ENCODE measurements around the gene RBMS2. TPM values are rescaled to one million over a fixed set of nuclear protein-coding genes. Genes with fewer than 3 reads are reported as not detected.

The RBMS2 gene
- total RNA-seq, 1 donor from 2014 or later: 111 TPM

GRCh38 chr12:56476972-56477432 is 44.6 kb upstream of the RBMS2 start:
- Histone ChIP-seq H4K20me1 (ENCODE audit: insufficient read depth, low read length) (peaks cover 10% of the 10 kb centered on the region), H3K9ac (ENCODE audit: low read length) (no peak overlapping the region), H3K27ac (ENCODE audit: low read depth, low read length) (no peak overlapping the region), H3K4me2 (ENCODE audit: low read length) (no peak overlapping the region), H3K9me3 (ENCODE audit: insufficient read depth, low read depth, low read length) (no peaks in the 10 kb centered on the region), H3K79me2 (ENCODE audit: insufficient read depth, low read length) (peaks cover 7% of the 10 kb centered on the region), H2AFZ (ENCODE audit: low read depth, low read length) (no peak overlapping the region), H3K27me3 (ENCODE audit: insufficient read depth, low read length) (no peaks in the 10 kb centered on the region), H3K4me1 (ENCODE audit: insufficient read depth, low read length) (no peaks in the 10 kb centered on the region), H3K36me3 (ENCODE audit: insufficient read depth, low read length) (no peaks in the 10 kb centered on the region), H3K4me3 (ENCODE audit: insufficient read depth, low read depth, low read length) (no peak overlapping the region)
- FAIRE-seq: no peak
- no peak for DNase-seq (ENCODE audit: low read depth)
- Mint-ChIP-seq H3K27me3 (ENCODE audit: low read depth, unreplicated experiment) (no peaks in the 10 kb centered on the region), H3K36me3 (ENCODE audit: low read depth, unreplicated experiment) (peaks cover 3% of the 10 kb centered on the region), H3K4me3 (ENCODE audit: unreplicated experiment) (no peak overlapping the region), H3K27ac (ENCODE audit: unreplicated experiment) (no peak overlapping the region), H3K4me1 (ENCODE audit: low read depth, unreplicated experiment) (peaks cover 8% of the 10 kb centered on the region), H3K9me3 (ENCODE audit: unreplicated experiment) (no peaks in the 10 kb centered on the region)
- TF ChIP-seq CTCF (IDR thresholded peaks at IDR 0.05; ENCODE audit: insufficient read depth, low read depth, low read length): no peak

- DNase-seq (ENCODE audit: low read depth): no peak
- TF ChIP-seq CTCF (IDR thresholded peaks at IDR 0.05; ENCODE audit: insufficient read depth, low read depth, low read length) (no peak), EZH2 (IDR thresholded peaks at IDR 0.05; ENCODE audit: insufficient read depth, low read length) (no peak)
- H3K4me1 ChIP-seq (ENCODE audit: insufficient read depth, low read length): no peaks in the 10 kb centered on the region
- Mint-ChIP-seq H3K4me1 (ENCODE audit: low read depth, unreplicated experiment) (peaks cover 6% of the 10 kb centered on the region), H3K9me3 (ENCODE audit: unreplicated experiment) (no peaks in the 10 kb centered on the region), H3K4me3 (ENCODE audit: unreplicated experiment) (no peak overlapping the region), H3K27me3 (ENCODE audit: low read depth, unreplicated experiment) (no peaks in the 10 kb centered on the region), H3K36me3 (ENCODE audit: low read depth, unreplicated experiment) (peaks cover 3% of the 10 kb centered on the region), H3K27ac (ENCODE audit: unreplicated experiment) (no peak overlapping the region)
- H3K4me3 ChIP-seq (ENCODE audit: insufficient read depth, low read depth, low read length): no peak overlapping the region
- no peak overlapping the region for H3K4me2 ChIP-seq (ENCODE audit: low read length)
- H2AFZ ChIP-seq (ENCODE audit: low read depth, low read length): no peak overlapping the region
- H3K79me2 ChIP-seq (ENCODE audit: insufficient read depth, low read length): peaks cover 5% of the 10 kb centered on the region
- no peaks in the 10 kb centered on the region for H3K9me3 ChIP-seq (ENCODE audit: insufficient read depth, low read depth, low read length)
- no peak overlapping the region for H3K27ac ChIP-seq (ENCODE audit: low read depth, low read length)
- no peaks in the 10 kb centered on the region for H3K36me3 ChIP-seq (ENCODE audit: insufficient read depth, low read length)
- no peak overlapping the region for H3K9ac ChIP-seq (ENCODE audit: low read length)
- FAIRE-seq: no peak
- peaks cover 10% of the 10 kb centered on the region for H4K20me1 ChIP-seq (ENCODE audit: insufficient read depth, low read length)
- no peaks in the 10 kb centered on the region for H3K27me3 ChIP-seq (ENCODE audit: insufficient read depth, low read length)
Observed at GRCh38 chr12:56477521-56478225, 43.9 kb upstream of the RBMS2 start.

- Mint-ChIP-seq H3K4me1 (ENCODE audit: low read depth, unreplicated experiment) (peaks cover 6% of the 10 kb centered on the region), H3K27me3 (ENCODE audit: low read depth, unreplicated experiment) (no peaks in the 10 kb centered on the region), H3K9me3 (ENCODE audit: unreplicated experiment) (no peaks in the 10 kb centered on the region), H3K36me3 (ENCODE audit: low read depth, unreplicated experiment) (no peaks in the 10 kb centered on the region), H3K27ac (ENCODE audit: unreplicated experiment) (no peak overlapping the region), H3K4me3 (ENCODE audit: unreplicated experiment) (no peak overlapping the region)
- Histone ChIP-seq H4K20me1 (ENCODE audit: insufficient read depth, low read length) (peaks cover 10% of the 10 kb centered on the region), H3K9me3 (ENCODE audit: insufficient read depth, low read depth, low read length) (no peaks in the 10 kb centered on the region), H3K27ac (ENCODE audit: low read depth, low read length) (no peak overlapping the region), H3K4me1 (ENCODE audit: insufficient read depth, low read length) (no peaks in the 10 kb centered on the region), H3K36me3 (ENCODE audit: insufficient read depth, low read length) (no peaks in the 10 kb centered on the region), H3K4me2 (ENCODE audit: low read length) (no peak overlapping the region), H3K79me2 (ENCODE audit: insufficient read depth, low read length) (peaks cover 5% of the 10 kb centered on the region), H3K27me3 (ENCODE audit: insufficient read depth, low read length) (no peaks in the 10 kb centered on the region), H3K9ac (ENCODE audit: low read length) (no peak overlapping the region), H3K4me3 (ENCODE audit: insufficient read depth, low read depth, low read length) (no peak overlapping the region), H2AFZ (ENCODE audit: low read depth, low read length) (no peak overlapping the region)
- DNase-seq (ENCODE audit: low read depth) (no peak), FAIRE-seq (no peak)
- TF ChIP-seq EZH2 (IDR thresholded peaks at IDR 0.05; ENCODE audit: insufficient read depth, low read length): no peak
- TF ChIP-seq CTCF (IDR thresholded peaks at IDR 0.05; ENCODE audit: insufficient read depth, low read depth, low read length): no peak
Observed at GRCh38 chr12:56479625-56480024, 42.0 kb upstream of the RBMS2 start.

Data from astrocyte (in vitro differentiated cells and primary cell).